A549 (cell line): ENCODE results near the gene PKP2. TPM values are rescaled to one million over a fixed set of nuclear protein-coding genes. Genes with fewer than 3 reads are reported as not detected.

Experiments used
- ATAC-seq, 2 experiments: fragments of 200-7000 bp in 1 of 2; fragments of >200 bp in 1 of 2; cut with Nextera tagmentation in 1 of 2; cut with Tn5 transposase in 1 of 2; 3 replicates each; pipeline versions ENCODE4 v1.8.0 to v1.9.1; 2018 to 2020; ENCODE audit warnings: mild to moderate bottlenecking in 1 of 2, moderate library complexity in 1 of 2
- CTCF ChIA-PET: fragments of 300-600 bp; sonication (Branson Sonifier 250); formaldehyde crosslinking; extraction: SDS; loops from one replicate; lab custom pipeline; 2021; ENCODE audit warnings: antibody characterized with exemption, inconsistent platforms; lab: Yijun Ruan, JAX
- POLR2A ChIA-PET: fragments of 350-600 bp; formaldehyde crosslinking; extraction: SDS; loops from one replicate; lab custom pipeline; 2021; ENCODE audit warnings: antibody characterized with exemption, inconsistent platforms; lab: Yijun Ruan, JAX
- DNase-seq, 2 experiments: peaks; one replicate each; pipeline versions ENCODE4 v3.0.0 to v3.0.0-alpha.2; 2011 to 2016; ENCODE audit warnings: low read depth in 1 of 2, low spot score in 1 of 2
- FAIRE-seq: peaks from 2 replicates; lab custom pipeline; 2011; peaks lifted over from hg19 to GRCh38; lab: Jason Lieb, UNC
- H3K27ac ChIP-seq, 2 experiments: fragments of >200 bp; sonication (Bioruptor Twin); formaldehyde crosslinking; 3 replicates each; pipeline ENCODE4 v1.5.1; 2016 to 2017
- H3K4me1 ChIP-seq: fragments of >200 bp; sonication (Bioruptor Twin); formaldehyde crosslinking; 3 replicates; pipeline ENCODE4 v1.6.1; 2016
- H3K4me2 ChIP-seq: fragments of >200 bp; sonication (Bioruptor Twin); formaldehyde crosslinking; 3 replicates; pipeline ENCODE4 v1.6.1; 2016
- H3K4me3 ChIP-seq: fragments of >200 bp; sonication (Bioruptor Twin); formaldehyde crosslinking; 3 replicates; pipeline ENCODE4 v1.5.1; 2016
- H3K9me3 ChIP-seq: fragments of >200 bp; sonication (Bioruptor Twin); formaldehyde crosslinking; 3 replicates; pipeline ENCODE4 v1.6.1; 2016
- ATOH8 ChIP-seq: fragments of 250-450 bp; sonication (Bioruptor Pico); IDR thresholded peaks from 2 replicates; pipeline ENCODE4 v1.5.0; 2020; ENCODE audit warnings: low read depth, mild to moderate bottlenecking, moderate library complexity
- CTCF ChIP-seq: fragments of >200 bp; sonication (Bioruptor Twin); formaldehyde crosslinking; IDR thresholded peaks from 3 replicates; pipeline ENCODE4 v1.5.1; 2016
- EHMT2 ChIP-seq: fragments of 200-600 bp; sonication (generic); IDR thresholded peaks from 2 replicates; pipeline ENCODE4 v1.6.1; 2016; ENCODE audit warnings: antibody characterized with exemption, low read depth, mild to moderate bottlenecking, moderate library complexity
- EP300 ChIP-seq, 2 experiments: fragments of >200 bp; sonication (Bioruptor Twin); formaldehyde crosslinking; IDR thresholded peaks; 2 replicates in 1 of 2; 3 replicates in 1 of 2; pipeline ENCODE4 v1.6.1; 2016 to 2017
- FOSL2 ChIP-seq, 2 experiments: fragments of 450-650 bp in 1 of 2; fragments of >200 bp in 1 of 2; sonication (Bioruptor Twin) in 1 of 2; formaldehyde crosslinking; IDR thresholded peaks; 2 replicates each; pipeline versions ENCODE4 v1.5.0 to v1.6.1; 2016 to 2020; ENCODE audit warnings: mild to moderate bottlenecking in 1 of 2, moderate library complexity in 1 of 2
- GATA3 ChIP-seq: IDR thresholded peaks from 2 replicates; pipeline ENCODE4 v1.6.1; 2012; ENCODE audit warnings: borderline replicate concordance
- HDAC2 ChIP-seq: fragments of 200-600 bp; sonication (generic); IDR thresholded peaks from 2 replicates; pipeline ENCODE4 v1.6.1; 2016
- HEYL ChIP-seq: fragments of 250-450 bp; sonication (Bioruptor Pico); IDR thresholded peaks from 2 replicates; pipeline ENCODE4 v1.8.0; 2021; ENCODE audit warnings: mild to moderate bottlenecking, moderate library complexity
- KDM5A ChIP-seq: fragments of 200-600 bp; sonication (generic); IDR thresholded peaks from 2 replicates; pipeline ENCODE4 v1.6.1; 2016; ENCODE audit warnings: antibody characterized with exemption, mild to moderate bottlenecking
- MAFK ChIP-seq: fragments of 450-650 bp; IDR thresholded peaks from 2 replicates; pipeline ENCODE4 v1.6.1; 2014; ENCODE audit not compliant: partially characterized antibody
- MAZ ChIP-seq: fragments of 150-350 bp; IDR thresholded peaks from 2 replicates; pipeline ENCODE4 v1.6.1; 2014; ENCODE audit warnings: antibody characterized with exemption, low read depth, low read length, borderline replicate concordance
- MYC ChIP-seq: IDR thresholded peaks from 2 replicates; pipeline ENCODE4 v1.6.1; 2012; ENCODE audit warnings: mild to moderate bottlenecking, inconsistent platforms, low read length, improper control_type of control experiment, borderline replicate concordance
- NFE2L2 ChIP-seq: fragments of 150-350 bp; conservative IDR thresholded peaks from 2 replicates; pipeline ENCODE4 v1.6.1; 2014; ENCODE audit warnings: low read length
- NPAS2 ChIP-seq: fragments of 250-450 bp; sonication (Bioruptor Pico); IDR thresholded peaks from 2 replicates; pipeline ENCODE4 v1.8.0; 2022; ENCODE audit warnings: mild to moderate bottlenecking, moderate library complexity, borderline replicate concordance
- POLR2A ChIP-seq: IDR thresholded peaks from 2 replicates; pipeline ENCODE4 v1.6.1; 2012; ENCODE audit warnings: mild to moderate bottlenecking, low read length
- POLR2AphosphoS2 ChIP-seq: conservative IDR thresholded peaks from 2 replicates; pipeline ENCODE4 v1.6.1; 2012; ENCODE audit warnings: low read length, improper control_type of control experiment, inconsistent platforms
- RAD21 ChIP-seq, 2 experiments: fragments of >200 bp in 1 of 2; sonication (Bioruptor Twin) in 1 of 2; formaldehyde crosslinking in 1 of 2; IDR thresholded peaks in 1 of 2; conservative IDR thresholded peaks in 1 of 2; 2 replicates in 1 of 2; 3 replicates in 1 of 2; pipeline ENCODE4 v1.6.1; 2012 to 2018; ENCODE audit warnings: inconsistent platforms in 1 of 2
- RCOR1 ChIP-seq: fragments of 150-350 bp; IDR thresholded peaks from 2 replicates; pipeline ENCODE4 v1.6.1; 2014; ENCODE audit warnings: antibody characterized with exemption, low read length, low read depth
- RFX5 ChIP-seq: fragments of 450-650 bp; IDR thresholded peaks from 2 replicates; pipeline ENCODE4 v1.7.1; 2014; ENCODE audit warnings: antibody characterized with exemption, mild to moderate bottlenecking, moderate library complexity
- RNF2 ChIP-seq: fragments of 200-600 bp; sonication (generic); IDR thresholded peaks from 2 replicates; pipeline ENCODE4 v1.6.1; 2016; ENCODE audit warnings: low read depth, mild to moderate bottlenecking, antibody characterized with exemption, moderate library complexity, borderline replicate concordance
- SMC3 ChIP-seq: fragments of >200 bp; sonication (Bioruptor Twin); formaldehyde crosslinking; IDR thresholded peaks from 3 replicates; pipeline ENCODE4 v1.6.1; 2018; ENCODE audit warnings: inconsistent platforms
- ZC3H11A ChIP-seq: fragments of 450-650 bp; IDR thresholded peaks from 2 replicates; pipeline ENCODE4 v1.6.1; 2014; ENCODE audit warnings: antibody characterized with exemption, mild to moderate bottlenecking
- ZFP36 ChIP-seq: fragments of 450-650 bp; IDR thresholded peaks from 2 replicates; pipeline ENCODE4 v1.6.1; 2014; ENCODE audit warnings: borderline replicate concordance; ENCODE audit not compliant: partially characterized antibody
- WGBS: methylation state at CpG from one replicate; pipeline ENCODE4 v1.1.6; 2017; ENCODE audit errors: missing lambda C conversion rate; 5-methylcytosine and 5-hydroxymethylcytosine counted together
- polyA plus RNA-seq, 4 experiments: library from polyadenylated mRNA; depleted of rRNA in 3 of 4; stranded (reverse); fragments of >200 nt; fragmentation: RNase III in 1 of 4; extraction: RNeasy Plus Mini Kit Qiagen cat#74134 plus additional on column Dnase treatment in 1 of 4; gene quantifications; 2 replicates in 3 of 4; 3 replicates in 1 of 4; pipeline ENCODE4 v1.2.3, GENCODE V29; 2011 to 2017
- TF ChIP-seq, protein P1 (sequence below): IDR thresholded peaks from 2 replicates; pipeline ENCODE4 v1.6.1; 2012
- TF ChIP-seq, protein P2 (sequence below): fragments of 450-650 bp; IDR thresholded peaks from 2 replicates; pipeline ENCODE4 v1.6.1; 2014; ENCODE audit warnings: antibody characterized with exemption
- TF ChIP-seq, protein P3 (sequence below): IDR thresholded peaks from 2 replicates; pipeline ENCODE4 v1.6.1; 2012; ENCODE audit warnings: low read depth, borderline replicate concordance

The PKP2 gene
- polyA plus RNA-seq, 2 of the 4 experiments (the other 2 are of a cell fraction): 2.3 to 7.1 TPM

DNA sequence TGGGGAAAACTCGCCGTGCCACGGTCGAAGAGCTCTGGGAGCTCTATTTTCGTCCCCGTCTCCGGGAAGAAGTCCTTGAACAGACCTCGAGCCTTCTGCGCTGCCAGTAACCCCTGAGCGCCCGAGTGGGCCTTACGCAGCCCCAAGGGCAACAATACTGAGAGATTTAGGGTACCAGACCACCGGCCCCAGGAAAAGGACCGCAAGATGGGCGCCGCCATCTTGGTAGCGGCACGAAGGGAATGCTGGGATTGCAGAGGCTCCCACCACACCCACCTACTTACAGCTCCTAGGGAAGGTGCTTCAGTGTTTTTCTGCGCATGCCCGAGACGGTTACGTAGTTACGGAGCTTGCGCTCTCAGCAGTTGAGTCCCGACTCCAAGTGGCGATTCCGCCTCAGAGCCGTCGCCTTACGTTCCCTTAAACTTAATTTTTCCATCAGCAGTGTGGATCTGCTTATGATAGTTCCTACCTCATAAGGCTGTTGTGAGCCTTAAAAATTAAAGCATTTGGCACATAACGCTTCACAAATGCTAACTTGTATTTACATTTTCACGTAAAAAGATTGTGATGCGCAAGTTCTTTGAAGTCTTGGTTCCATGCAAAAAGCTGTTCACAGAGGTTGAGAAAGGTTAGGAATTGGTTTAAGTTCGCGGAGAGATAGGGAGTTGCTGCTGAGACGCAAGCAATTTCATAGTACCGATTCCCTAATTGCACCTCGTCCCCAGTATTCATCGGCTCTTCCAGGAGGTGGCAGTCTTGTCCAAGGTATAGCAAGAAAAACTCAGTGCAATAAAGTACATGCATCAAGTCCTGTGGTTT is 140.7 kb downstream of the PKP2 start, which contains the start of gene YARS2 (continued):
- TF ChIP-seq RCOR1: no peak
- TF ChIP-seq, all 56 proteins: peak for 16

DNA sequence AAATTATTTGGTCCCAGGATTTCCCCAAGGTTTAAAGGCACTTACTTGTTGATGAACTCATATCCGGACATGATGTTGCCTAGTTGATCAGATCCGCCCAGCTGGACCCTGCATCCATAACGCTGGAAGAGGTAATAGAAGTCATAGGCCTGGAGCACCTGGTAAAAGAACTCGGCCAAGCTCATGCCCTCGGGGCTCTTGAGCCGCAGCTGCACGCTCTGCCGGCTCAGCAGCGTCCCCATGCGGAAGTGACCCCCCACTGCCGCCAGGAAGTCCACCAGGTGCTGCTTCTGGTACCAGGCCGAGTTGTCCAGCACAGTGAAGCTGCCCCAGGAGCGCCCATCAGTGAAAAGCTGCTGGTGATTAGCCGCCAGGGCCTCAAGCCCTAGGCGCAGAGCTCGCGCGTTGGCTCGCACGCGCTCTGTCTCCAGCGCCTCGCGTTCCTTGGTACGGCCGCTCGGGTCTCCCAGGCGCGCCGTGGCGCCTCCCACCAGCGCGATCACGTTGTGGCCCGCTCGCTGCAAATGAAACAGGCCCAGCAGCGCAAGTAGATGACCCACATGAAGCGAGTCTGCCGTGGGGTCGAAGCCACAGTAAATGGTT is 141.4 kb downstream of the PKP2 start:
- no peaks in the 10 kb centered on the region for H3K9me3 ChIP-seq
- H3K27ac ChIP-seq: peak overlapping the region; percentile 96
- ChIA-PET POLR2A (interaction anchor here (0.5 to 2.6 kb wide), 14 partner anchors 9 to 1267 kb away, joined by 3 to 38 read pairs (median 4); partner anchors contain the start of genes ALG10, DNM1L and PKP2), CTCF (interaction anchor here (0.6 to 4.8 kb wide), 60 partner anchors 10 to 1433 kb away, joined by 3 to 78 read pairs (median 5); partner anchors contain the start of genes ALG10, FGD4 and PKP2)
- H3K4me2 ChIP-seq: peak overlapping the region; percentile 96
- under 1% methylated on average over 20 of the region's 40 CpGs for WGBS
- FAIRE-seq (no peak), DNase-seq (peak; percentile 70 to 90), ATAC-seq (peak; percentile 81 to 84)
- peak overlapping the region; percentile 70 for H3K4me3 ChIP-seq
- H3K4me1 ChIP-seq: peaks cover 13% of the 10 kb centered on the region
- TF ChIP-seq HEYL: no peak
- no peak for TF ChIP-seq FOSL2 (IDR thresholded peaks at IDR 0.05)
- peak; percentile 6; the same call in 1 of the 2 replicates for TF ChIP-seq FOSL2 (CRISPR knock-in tag; IDR thresholded peaks at IDR 0.05)
- TF ChIP-seq KDM5A: peak; percentile 95
- peak; percentile 20; the same call in 1 of the 2 replicates for TF ChIP-seq MAZ
- peak; percentile 46; the same call in 1 of the 2 replicates for TF ChIP-seq POLR2A
- TF ChIP-seq ZC3H11A: no peak
- peak; percentile 73 for TF ChIP-seq CTCF
- no peak for TF ChIP-seq RNF2
- TF ChIP-seq EP300 (IDR thresholded peaks at IDR 0.05): no peak
- TF ChIP-seq MYC: peak; percentile 78
- no peak for TF ChIP-seq EHMT2
- peak; percentile 49 for TF ChIP-seq ZFP36
- TF ChIP-seq, protein P1, sequence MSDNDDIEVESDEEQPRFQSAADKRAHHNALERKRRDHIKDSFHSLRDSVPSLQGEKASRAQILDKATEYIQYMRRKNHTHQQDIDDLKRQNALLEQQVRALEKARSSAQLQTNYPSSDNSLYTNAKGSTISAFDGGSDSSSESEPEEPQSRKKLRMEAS: peak; percentile 90
- TF ChIP-seq RAD21 (conservative IDR thresholded peaks at IDR 0.05 in 1 of 2, IDR thresholded peaks at IDR 0.05 in 1 of 2): peak; percentile 67 to 70
- TF ChIP-seq SMC3: peak; percentile 68
- 0 out of 2 replicates have a peak, but pooled peaks have one; percentile 11 for TF ChIP-seq GATA3
- TF ChIP-seq, protein P2, sequence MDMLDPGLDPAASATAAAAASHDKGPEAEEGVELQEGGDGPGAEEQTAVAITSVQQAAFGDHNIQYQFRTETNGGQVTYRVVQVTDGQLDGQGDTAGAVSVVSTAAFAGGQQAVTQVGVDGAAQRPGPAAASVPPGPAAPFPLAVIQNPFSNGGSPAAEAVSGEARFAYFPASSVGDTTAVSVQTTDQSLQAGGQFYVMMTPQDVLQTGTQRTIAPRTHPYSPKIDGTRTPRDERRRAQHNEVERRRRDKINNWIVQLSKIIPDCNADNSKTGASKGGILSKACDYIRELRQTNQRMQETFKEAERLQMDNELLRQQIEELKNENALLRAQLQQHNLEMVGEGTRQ: peak; percentile 4; the same call in 1 of the 2 replicates

DNA sequence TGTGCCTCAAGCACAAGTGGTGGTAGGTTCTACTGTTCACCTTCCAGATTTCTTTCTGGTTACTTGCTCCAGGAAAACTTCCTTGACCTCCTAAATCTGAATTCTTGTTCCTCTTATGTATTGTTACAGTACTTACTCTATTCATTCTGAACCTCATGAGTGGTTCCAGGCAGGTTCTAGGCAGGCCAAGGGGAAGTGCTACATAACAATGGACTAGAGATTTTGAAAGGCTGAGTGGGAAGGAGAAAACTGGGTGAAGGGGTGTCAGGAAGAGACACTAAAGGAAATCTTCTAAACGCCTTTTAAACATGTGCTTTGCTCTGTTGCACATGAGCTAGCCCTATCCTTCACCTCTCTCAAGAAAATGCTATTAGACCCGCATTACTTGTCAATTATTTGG is 142.5 kb downstream of the PKP2 start:
- CTCF ChIA-PET: interaction anchor here (0.6 to 4.8 kb wide), 10 partner anchors 9 to 1341 kb away, joined by 3 to 78 read pairs (median 8); partner anchors contain the start of genes ALG10 and FGD4
- DNase-seq: no peak

More for the DNA sequence above, 142.5 kb downstream of the PKP2 start:
- ATAC-seq (no peak), FAIRE-seq (no peak)
- Histone ChIP-seq H3K4me2 (peak overlapping the region; percentile 96), H3K27ac (peak overlapping the region in 1 of 2 experiments; percentile 96; a peak in 4 of 6 replicates), H3K4me1 (peaks cover 13% of the 10 kb centered on the region), H3K4me3 (peak overlapping the region; percentile 70)
- WGBS: 74% methylated on average over 2 of the region's 2 CpGs
- POLR2A ChIA-PET: interaction anchor here (1.4 to 2.6 kb wide), 3 partner anchors 75 to 1268 kb away, joined by 7 to 38 read pairs (median 12); partner anchors contain the start of genes ALG10 and DNM1L
- no peak for TF ChIP-seq ATOH8
- no peak for TF ChIP-seq MAFK
- no peak for TF ChIP-seq NPAS2 (CRISPR knock-in tag)
- no peak for TF ChIP-seq HDAC2
- no peak for TF ChIP-seq RNF2
- no peak for TF ChIP-seq RFX5
- TF ChIP-seq, protein P3, sequence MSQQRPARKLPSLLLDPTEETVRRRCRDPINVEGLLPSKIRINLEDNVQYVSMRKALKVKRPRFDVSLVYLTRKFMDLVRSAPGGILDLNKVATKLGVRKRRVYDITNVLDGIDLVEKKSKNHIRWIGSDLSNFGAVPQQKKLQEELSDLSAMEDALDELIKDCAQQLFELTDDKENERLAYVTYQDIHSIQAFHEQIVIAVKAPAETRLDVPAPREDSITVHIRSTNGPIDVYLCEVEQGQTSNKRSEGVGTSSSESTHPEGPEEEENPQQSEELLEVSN: no peak
- no peak for TF ChIP-seq NFE2L2
- no peak for TF ChIP-seq POLR2AphosphoS2
- TF ChIP-seq POLR2A: no peak
- TF ChIP-seq, all 56 proteins: peak for 0
- no peaks in the 10 kb centered on the region for H3K9me3 ChIP-seq
